PC-9 (cell line): ENCODE results near the gene HTT.

Source experiments
- EZH2 ChIP-seq: fragments of 200-600 bp; sonication (generic); IDR thresholded peaks from 2 replicates; pipeline ENCODE4 v1.8.0; 2017; ENCODE audit warnings: antibody characterized with exemption, low read depth
- TF ChIP-seq, protein P1 (sequence below): fragments of 200-600 bp; sonication (generic); conservative IDR thresholded peaks from 2 replicates; pipeline ENCODE4 v1.6.1; 2017; ENCODE audit warnings: mixed run types, antibody characterized with exemption, mild to moderate bottlenecking, moderate library complexity

DNA sequence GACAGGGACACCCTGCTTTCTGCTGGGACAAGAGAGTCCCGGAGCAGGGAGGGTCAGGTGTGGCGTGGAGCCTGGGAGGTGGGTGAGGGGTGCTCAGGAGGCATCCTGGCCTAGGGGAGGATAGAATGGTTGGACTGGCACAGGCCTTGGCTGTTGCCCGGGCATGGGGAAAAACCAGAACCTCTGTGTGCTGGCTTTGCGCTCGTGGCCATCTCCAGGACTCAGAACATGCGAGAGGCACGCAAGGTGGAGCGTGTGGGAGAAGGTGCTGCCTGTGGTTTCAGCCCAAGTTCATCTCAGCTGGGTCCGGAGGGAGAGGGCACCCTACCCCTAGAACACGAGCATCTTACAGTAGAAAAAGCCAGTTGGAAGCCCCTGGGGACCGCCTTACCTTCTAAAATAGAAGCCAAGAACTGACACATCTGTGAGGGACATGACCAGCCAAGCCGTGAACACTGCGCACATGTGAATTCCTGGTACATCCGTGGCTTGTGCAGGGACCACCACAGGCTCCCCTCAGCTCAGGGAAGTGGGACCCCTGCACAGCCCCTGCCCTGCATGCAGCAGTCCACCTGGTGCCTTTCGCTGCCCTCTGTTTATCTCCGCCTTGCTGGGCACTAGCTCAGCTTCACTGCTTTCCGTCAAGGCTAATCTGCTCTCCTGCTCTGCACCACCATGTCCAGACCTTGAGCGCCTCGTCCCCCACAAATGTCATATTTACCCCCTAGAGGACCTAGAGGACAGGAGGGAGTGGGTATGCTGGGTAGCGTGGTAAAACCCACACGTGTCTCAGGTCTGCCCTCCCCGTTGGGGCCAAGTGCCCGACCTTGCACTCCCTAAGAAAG is 187.9 kb downstream of the HTT start:
- TF ChIP-seq, protein P1, sequence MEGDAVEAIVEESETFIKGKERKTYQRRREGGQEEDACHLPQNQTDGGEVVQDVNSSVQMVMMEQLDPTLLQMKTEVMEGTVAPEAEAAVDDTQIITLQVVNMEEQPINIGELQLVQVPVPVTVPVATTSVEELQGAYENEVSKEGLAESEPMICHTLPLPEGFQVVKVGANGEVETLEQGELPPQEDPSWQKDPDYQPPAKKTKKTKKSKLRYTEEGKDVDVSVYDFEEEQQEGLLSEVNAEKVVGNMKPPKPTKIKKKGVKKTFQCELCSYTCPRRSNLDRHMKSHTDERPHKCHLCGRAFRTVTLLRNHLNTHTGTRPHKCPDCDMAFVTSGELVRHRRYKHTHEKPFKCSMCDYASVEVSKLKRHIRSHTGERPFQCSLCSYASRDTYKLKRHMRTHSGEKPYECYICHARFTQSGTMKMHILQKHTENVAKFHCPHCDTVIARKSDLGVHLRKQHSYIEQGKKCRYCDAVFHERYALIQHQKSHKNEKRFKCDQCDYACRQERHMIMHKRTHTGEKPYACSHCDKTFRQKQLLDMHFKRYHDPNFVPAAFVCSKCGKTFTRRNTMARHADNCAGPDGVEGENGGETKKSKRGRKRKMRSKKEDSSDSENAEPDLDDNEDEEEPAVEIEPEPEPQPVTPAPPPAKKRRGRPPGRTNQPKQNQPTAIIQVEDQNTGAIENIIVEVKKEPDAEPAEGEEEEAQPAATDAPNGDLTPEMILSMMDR: no peak
- TF ChIP-seq EZH2: no peak
